Activated T-cell treated with anti-CD3 and anti-CD28 coated beads for 24 hours (primary cell): ENCODE data around the gene PRTN3.

Source experiments
- DNase-seq: peaks from one replicate; pipeline ENCODE4 v3.0.0-alpha.2; 2020; ENCODE audit warnings: low read depth

Gene PRTN3

GRCh38 chr19:803099-803561 lies 37.7 kb upstream of the PRTN3 start:
- DNase-seq = no peak

DNA sequence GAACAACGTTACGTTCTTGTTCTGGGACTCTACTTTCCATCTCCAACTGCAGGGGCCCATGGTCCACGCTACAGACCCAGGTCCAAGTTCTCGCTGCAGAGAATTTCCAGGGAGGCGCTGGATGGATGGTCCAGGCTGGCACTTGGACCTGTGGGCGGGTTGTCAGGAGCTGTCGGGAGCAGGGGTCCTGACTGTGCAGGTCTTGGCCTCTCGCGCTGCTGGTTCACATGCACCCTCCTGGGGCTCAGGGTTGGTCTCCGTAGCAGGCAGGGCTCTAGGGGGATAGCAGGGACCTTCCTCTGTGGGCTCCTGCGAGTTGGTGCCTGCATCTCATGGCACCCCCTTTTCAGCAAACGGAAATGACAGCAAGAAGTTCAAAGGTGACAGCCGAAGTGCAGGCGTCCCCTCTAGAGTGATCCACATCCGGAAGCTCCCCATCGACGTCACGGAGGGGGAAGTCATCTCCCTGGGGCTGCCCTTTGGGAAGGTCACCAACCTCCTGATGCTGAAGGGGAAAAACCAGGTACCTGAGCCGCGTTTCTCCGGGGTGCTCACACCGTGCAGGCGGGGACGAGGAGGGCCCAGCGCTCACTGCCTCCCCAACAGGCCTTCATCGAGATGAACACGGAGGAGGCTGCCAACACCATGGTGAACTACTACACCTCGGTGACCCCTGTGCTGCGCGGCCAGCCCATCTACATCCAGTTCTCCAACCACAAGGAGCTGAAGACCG lies 36.9 kb upstream of the PRTN3 start:
- DNase-seq = no peak

- DNase-seq = no peak
These were observed 36.2 kb upstream of the PRTN3 start for GRCh38 chr19:804419-805165.

GRCh38 chr19:805166-805551 lies 35.6 kb upstream of the PRTN3 start:
- no peak for DNase-seq

- no peak for DNase-seq
These were observed 34.9 kb upstream of the PRTN3 start for GRCh38 chr19:805600-806550.

DNA sequence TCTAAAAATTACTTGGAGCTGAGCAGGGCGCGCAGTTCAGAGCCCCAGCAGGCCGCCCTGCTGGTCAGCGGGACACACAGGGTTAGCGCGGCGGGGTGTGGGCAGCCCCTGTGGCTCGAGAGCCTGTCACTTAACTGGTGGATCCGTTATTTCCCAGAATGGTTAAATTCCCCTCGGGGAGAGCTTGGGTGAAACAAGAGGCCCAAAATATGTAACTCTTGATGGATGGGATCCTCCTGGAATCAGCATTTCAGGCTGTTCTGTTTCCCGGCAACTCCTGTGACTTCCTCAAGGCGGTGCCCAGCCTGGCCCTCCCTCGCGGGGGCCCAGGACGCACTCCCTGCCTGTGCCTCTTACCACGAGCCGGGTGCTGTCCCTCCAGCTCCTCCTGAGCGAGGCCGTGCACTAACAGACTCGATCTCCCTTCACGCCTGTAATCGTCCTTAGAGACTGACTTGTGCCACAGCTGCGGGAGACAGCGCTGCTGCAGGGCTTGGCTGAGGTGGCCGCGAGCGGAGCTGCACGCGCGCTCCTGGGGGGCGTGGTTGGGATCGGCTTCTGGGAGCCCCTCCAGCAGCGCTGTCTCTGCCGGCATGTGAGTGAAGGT lies 33.9 kb upstream of the PRTN3 start:
- no peak for DNase-seq

DNA sequence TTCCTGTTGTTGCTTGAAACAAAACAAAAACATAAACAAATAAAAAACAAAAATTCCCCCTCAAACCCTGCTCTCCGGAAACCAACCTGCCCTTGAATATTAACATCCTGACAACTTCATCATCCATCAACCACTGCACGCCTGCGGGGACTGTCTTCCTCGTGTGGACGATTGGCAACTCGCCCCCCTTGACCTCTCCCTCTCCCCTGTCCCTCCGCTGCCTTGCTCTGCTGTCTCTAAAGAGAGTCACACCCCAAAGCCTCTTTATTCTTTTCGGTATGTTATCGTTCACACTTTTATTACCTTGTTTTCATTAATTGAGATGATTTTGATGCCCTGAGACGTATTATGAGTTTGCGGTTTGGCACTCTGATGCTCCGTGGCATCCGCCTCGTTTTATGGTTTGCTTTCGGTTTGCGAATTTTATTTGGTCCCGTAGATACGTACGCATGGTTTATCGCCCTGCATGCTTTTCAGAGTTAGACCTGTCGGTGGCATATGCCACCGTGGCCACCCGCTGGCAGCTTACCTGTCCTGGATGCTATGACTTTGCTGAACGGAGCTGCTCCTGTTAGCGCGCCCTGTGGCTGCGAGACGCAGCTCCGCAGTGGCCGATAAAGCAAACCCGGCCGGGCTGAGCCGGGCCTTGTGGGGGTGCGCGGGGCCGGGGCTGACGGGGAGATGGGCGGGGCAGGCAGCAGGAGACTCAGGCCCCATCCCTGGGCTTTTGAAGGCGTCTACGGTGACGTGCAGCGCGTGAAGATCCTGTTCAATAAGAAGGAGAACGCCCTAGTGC lies 33.0 kb upstream of the PRTN3 start:
- DNase-seq = no peak

DNA sequence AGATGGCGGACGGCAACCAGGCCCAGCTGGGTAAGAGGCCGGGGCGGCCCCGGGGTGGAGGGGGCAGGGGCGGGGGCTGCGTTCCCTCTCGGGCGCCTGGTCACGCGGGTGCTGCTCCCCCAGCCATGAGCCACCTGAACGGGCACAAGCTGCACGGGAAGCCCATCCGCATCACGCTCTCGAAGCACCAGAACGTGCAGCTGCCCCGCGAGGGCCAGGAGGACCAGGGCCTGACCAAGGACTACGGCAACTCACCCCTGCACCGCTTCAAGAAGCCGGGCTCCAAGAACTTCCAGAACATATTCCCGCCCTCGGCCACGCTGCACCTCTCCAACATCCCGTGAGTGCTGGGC lies 32.4 kb upstream of the PRTN3 start:
- DNase-seq = no peak

GRCh38 chr19:810077-810855 lies 30.5 kb upstream of the PRTN3 start:
- DNase-seq = no peak

- DNase-seq = no peak
These were observed 29.8 kb upstream of the PRTN3 start for GRCh38 chr19:810883-811489.

DNA sequence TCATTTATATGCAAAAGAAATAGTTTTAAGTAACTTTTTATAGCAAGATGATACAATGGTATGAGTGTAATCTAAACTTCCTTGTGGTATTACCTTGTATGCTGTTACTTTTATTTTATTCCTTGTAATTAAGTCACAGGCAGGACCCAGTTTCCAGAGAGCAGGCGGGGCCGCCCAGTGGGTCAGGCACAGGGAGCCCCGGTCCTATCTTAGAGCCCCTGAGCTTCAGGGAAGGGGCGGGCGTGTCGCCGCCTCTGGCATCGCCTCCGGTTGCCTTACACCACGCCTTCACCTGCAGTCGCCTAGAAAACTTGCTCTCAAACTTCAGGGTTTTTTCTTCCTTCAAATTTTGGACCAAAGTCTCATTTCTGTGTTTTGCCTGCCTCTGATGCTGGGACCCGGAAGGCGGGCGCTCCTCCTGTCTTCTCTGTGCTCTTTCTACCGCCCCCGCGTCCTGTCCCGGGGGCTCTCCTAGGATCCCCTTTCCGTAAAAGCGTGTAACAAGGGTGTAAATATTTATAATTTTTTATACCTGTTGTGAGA lies 29.2 kb upstream of the PRTN3 start:
- no peak for DNase-seq

- no peak for DNase-seq
These were observed 28.6 kb upstream of the PRTN3 start for GRCh38 chr19:812049-812746.

GRCh38 chr19:812747-813218 lies 28.0 kb upstream of the PRTN3 start:
- DNase-seq = no peak

GRCh38 chr19:813219-814151 lies 27.3 kb upstream of the PRTN3 start:
- DNase-seq = no peak

DNA sequence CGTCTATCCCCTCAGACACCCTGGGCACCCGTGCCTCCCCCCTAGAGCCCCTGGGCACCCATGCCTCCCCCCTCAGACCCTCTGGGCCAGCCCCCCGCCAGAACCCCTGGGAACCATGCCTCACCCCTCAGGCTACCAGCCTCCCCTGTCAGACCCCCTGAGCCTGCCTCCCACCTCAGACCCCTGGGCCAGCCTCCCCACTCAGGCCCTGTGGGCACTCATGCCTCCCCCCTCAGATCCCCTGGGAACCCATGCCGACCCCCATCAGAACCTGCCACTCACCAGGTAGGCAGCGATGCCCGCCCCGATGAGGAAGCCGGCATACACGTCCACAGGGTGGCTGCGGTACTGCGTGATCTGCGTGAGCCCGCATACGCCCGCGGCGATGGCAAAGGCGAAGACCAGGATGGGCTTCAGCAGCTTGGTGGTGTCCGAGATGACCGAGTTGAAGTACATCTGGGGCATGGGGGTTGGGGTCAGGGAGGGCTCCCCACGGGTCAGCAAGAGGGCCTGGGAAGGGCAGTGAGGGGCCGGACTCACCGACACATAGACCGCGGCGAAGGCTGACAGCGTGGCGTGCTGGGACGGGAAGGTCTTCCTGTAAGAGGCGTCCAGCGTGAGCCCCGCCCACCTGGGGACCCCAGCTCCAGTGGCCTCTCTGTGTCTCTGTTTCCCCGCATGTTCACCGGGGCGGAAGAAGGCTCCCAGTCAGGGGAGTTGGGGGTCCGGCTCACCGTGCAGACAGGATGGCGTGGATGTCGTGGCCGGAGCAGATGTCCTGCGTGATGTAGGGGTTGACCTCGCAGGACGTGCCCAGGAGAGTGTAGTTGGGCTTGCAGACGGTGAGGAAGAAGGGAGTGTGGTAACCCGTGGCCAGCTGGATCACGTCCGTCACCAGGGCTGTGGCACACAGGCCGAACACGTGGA lies 26.4 kb upstream of the PRTN3 start:
- DNase-seq = no peak

DNA sequence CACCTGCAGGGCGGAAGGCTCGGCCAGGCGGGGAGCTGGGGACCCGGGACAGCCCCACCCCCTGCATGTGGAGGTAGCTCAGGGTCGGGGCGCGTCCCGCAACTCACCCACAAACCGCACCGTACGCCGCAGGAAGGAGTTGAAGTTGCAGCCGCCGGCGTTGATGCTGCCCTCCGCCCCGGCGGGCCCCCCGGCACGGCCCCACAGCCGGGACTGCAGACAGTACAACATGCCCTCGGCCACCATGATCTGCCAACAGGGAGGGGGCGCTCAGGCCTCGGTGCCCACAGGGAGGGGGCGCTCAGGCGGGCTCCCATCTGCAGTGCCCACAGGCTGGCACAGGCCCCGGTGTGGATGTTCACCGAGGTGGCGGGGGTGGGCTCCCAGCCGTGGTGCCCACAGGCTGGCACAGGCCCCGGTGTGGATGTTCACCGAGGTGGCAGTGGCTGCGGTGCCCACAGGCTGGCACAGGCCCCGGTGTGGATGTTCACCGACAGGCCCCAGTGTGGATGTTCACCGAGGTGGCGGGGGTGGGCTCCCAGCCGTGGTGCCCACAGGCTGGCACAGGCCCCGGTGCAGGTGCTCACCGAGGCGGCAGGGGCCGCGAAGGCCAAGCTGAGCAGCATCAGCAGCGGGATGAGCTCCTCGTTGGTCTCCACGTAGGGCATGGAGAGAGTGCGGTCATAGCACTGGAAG lies 25.6 kb upstream of the PRTN3 start:
- no peak for DNase-seq
